Measurements from ENCODE around the gene FOXP1.

- TF ChIP-seq ZFP36 (IDR thresholded peaks at IDR 0.05; ENCODE audit: low read depth, low read length, partially characterized antibody) (no peak), CTCF (IDR thresholded peaks at IDR 0.05 in 2 of 3, conservative IDR thresholded peaks at IDR 0.05 in 1 of 3; ENCODE audit: insufficient read depth in 2 of 3, low read depth in 1 of 3, low read length in 3 of 3) (no peak), MAZ (CRISPR knock-in tag; conservative IDR thresholded peaks at IDR 0.05 in 1 of 2, IDR thresholded peaks at IDR 0.05 in 1 of 2) (no peak), JUND (IDR thresholded peaks at IDR 0.05; ENCODE audit: borderline replicate concordance, low read depth, low read length) (no peak), JUND (tag; IDR thresholded peaks at IDR 0.05; ENCODE audit: borderline replicate concordance, low read depth, low read length) (no peak)
Measured at GRCh38 chr3:71384388-71384787, 199.1 kb downstream of the FOXP1 start.
